ENCODE results near the gene ZNF785. TPM values are rescaled to one million over a fixed set of nuclear protein-coding genes. Genes with fewer than 3 reads are reported as not detected.

ZNF785 gene
- polyA plus RNA-seq, 3 donors: 0.67 to 9.0 (median 1.1) TPM

DNA sequence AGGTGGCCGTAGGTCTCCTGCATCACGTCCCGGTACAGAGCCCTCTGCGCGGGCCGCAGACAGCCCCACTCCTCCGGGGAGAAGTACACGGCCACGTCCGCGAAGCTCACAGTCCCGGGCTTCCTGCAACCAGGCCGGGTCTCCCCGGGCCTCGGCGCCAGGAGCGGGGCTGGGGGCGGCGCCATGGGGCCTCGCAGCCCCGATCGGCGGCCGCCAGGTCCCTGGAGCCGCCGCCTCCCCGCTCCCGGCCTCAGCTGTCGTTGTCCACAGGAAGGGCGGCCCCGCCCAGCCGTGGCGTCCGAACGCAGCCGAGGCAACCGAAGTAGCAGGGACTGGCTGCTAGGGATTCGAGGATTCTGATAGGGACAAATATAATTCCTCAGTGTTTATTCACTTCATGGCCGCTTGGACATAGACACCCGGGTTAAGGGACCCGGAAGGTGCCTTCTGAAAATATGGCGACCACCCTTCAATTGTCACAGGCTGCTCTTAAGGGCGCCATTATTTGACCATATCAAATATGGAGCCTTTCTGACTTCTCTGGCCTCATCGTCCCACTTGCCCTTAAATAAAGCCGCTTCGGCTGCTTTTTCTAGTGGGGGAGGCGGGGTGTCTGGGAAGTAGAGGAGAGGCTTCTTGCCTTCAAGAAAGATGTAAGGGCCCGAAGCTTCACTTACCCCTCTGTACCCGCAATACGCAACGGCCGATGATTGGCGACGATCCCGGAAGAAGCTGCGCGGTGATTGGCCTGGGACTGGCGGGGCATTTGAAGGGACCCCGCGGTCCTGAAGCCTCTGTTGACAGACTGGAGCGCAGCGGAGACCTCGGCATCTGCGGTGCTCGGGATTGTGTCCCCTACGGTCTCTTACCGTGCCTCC is 13.8 kb downstream of the ZNF785 start, which contains the start of gene ZNF688:
TSS of gene ZNF688 (minus strand) at position 270 of the 878 bp plus-strand sequence. CDS start at position 185, 85 bp downstream.
- H3K4me3 ChIP-seq (replicated peaks in 1 of 3; ENCODE audit: low read depth in 2 of 3, low read length in 3 of 3): peak within 1 kb of the TSS; percentile 81 to 87 (median 87)
- under 1% methylated on average over 61 of the region's 67 CpGs for WGBS (ENCODE audit: insufficient coverage)
- Mint-ChIP-seq H3K9me3 (no peaks in the 10 kb centered on the region), H3K4me1 (peaks cover 53% of the 10 kb centered on the region), H3K4me3 (peak within 1 kb of the TSS; percentile 81 to 91), H3K36me3 (no peaks in the 10 kb centered on the region), H3K27me3 (ENCODE audit: low read depth in 3 of 3) (peaks cover 0 to 2% (median 1%) of the 10 kb centered on the region in 3 donors), H3K27ac (peak within 1 kb of the TSS; percentile 91 to 98 (median 96))
- peak within 1 kb of the TSS; percentile 97 for H3K4me2 ChIP-seq (replicated peaks; ENCODE audit: extremely low read depth, low read length, poor library complexity, severe bottlenecking)
- peaks cover 0 to under 1% of the 10 kb centered on the region in 2 donors for H3K36me3 ChIP-seq (replicated peaks in 1 of 2; ENCODE audit: control insufficient read depth in 1 of 2, insufficient read depth in 2 of 2, low read length in 2 of 2)
- H2AFZ ChIP-seq (ENCODE audit: insufficient read depth, low read depth, low read length, poor library complexity, severe bottlenecking): peak within 1 kb of the TSS; percentile 89
- intact Hi-C loops (cut with micrococcal nuclease): loop anchor here (1.0 to 5.0 kb wide), 5 partner anchors 13 to 86 kb away; partner anchors contain the start of genes FBRS (in 1 of the 2) and ZNF764 (in 1 of the 2)
- TF ChIP-seq, protein P1, sequence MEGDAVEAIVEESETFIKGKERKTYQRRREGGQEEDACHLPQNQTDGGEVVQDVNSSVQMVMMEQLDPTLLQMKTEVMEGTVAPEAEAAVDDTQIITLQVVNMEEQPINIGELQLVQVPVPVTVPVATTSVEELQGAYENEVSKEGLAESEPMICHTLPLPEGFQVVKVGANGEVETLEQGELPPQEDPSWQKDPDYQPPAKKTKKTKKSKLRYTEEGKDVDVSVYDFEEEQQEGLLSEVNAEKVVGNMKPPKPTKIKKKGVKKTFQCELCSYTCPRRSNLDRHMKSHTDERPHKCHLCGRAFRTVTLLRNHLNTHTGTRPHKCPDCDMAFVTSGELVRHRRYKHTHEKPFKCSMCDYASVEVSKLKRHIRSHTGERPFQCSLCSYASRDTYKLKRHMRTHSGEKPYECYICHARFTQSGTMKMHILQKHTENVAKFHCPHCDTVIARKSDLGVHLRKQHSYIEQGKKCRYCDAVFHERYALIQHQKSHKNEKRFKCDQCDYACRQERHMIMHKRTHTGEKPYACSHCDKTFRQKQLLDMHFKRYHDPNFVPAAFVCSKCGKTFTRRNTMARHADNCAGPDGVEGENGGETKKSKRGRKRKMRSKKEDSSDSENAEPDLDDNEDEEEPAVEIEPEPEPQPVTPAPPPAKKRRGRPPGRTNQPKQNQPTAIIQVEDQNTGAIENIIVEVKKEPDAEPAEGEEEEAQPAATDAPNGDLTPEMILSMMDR (IDR thresholded peaks at IDR 0.05): no peak
- no peaks in the 10 kb centered on the region for H3K9me3 ChIP-seq (replicated peaks in 1 of 2; ENCODE audit: control insufficient read depth in 1 of 2, insufficient read depth in 1 of 2, low read length in 2 of 2)
- DNase-seq: peak; percentile 95 to 97 (median 96)
- no peaks in the 10 kb centered on the region for H3K27me3 ChIP-seq (ENCODE audit: control insufficient read depth in 2 of 2, insufficient read depth in 2 of 2, low read length in 2 of 2)
- H3K9ac ChIP-seq (ENCODE audit: insufficient read depth, low read length, poor library complexity, severe bottlenecking): peak within 1 kb of the TSS; percentile 86
- H3K4me1 ChIP-seq (ENCODE audit: control insufficient read depth in 1 of 2, insufficient read depth in 2 of 2, low read length in 2 of 2): peaks cover 48 to 66% of the 10 kb centered on the region in 2 donors
- peaks cover 17% of the 10 kb centered on the region for H3K79me2 ChIP-seq (ENCODE audit: insufficient read depth, low read length)
- no peaks in the 10 kb centered on the region for H4K20me1 ChIP-seq (ENCODE audit: insufficient read depth, low read length)
- H3K27ac ChIP-seq (ENCODE audit: low read depth in 1 of 2, low read length in 2 of 2): peak within 1 kb of the TSS; percentile 73 to 90

DNA sequence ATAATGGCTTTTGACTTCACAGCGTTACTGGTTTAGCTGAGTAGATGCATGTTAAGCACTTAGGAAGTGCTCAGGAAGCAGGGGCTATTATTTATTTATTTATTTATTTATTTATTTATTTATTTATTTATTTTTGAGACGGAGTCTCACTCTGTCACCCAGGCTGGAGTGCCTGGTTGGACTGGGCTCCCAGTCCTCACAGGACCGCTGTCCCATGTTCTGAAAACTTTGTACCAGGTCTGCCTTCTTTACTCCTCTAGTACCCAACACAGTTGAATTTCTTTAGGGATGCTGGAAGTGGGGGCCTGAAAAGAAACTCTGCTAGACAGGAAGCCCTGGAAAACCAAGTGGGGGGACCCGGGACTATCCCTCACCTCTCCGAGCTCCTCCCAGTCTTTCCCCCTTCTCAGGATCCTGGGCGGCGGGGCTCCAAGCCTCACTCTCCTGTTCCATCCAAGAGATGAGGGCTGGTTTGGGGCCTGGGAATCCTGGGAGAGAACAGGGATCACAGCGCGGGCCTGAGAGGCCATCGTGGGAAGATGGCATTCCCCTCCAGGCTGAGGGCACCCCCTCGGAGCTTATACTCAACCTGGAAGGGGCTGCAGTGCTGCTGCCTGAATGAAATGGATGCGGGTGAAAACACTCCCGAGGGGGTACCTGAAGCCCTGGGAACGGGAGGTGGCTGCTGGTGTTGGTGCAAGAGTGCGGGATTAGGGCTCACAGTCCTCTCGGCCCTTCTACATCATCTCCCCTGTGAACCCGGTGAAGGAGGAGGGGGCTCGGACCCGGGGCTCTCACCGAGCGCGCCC is 14.7 kb downstream of the ZNF785 start:
- no peaks in the 10 kb centered on the region for H3K9me3 Mint-ChIP-seq
- Histone ChIP-seq H3K36me3 (replicated peaks in 1 of 2; ENCODE audit: control insufficient read depth in 1 of 2, insufficient read depth in 2 of 2, low read length in 2 of 2) (no peaks in the 10 kb centered on the region), H3K9me3 (replicated peaks in 1 of 2; ENCODE audit: control insufficient read depth in 1 of 2, insufficient read depth in 1 of 2, low read length in 2 of 2) (no peaks in the 10 kb centered on the region), H3K4me1 (ENCODE audit: control insufficient read depth in 1 of 2, insufficient read depth in 2 of 2, low read length in 2 of 2) (peaks cover 48 to 64% of the 10 kb centered on the region in 2 donors), H3K4me2 (replicated peaks; ENCODE audit: extremely low read depth, low read length, poor library complexity, severe bottlenecking) (peak overlapping the region; percentile 97), H3K4me3 (replicated peaks in 1 of 3; ENCODE audit: low read depth in 2 of 3, low read length in 3 of 3) (peak overlapping the region; percentile 81 to 87 (median 87)), H2AFZ (ENCODE audit: insufficient read depth, low read depth, low read length, poor library complexity, severe bottlenecking) (peak overlapping the region; percentile 89), H3K27me3 (ENCODE audit: control insufficient read depth in 2 of 2, insufficient read depth in 2 of 2, low read length in 2 of 2) (no peaks in the 10 kb centered on the region), H3K9ac (ENCODE audit: insufficient read depth, low read length, poor library complexity, severe bottlenecking) (peak overlapping the region; percentile 86), H3K27ac (ENCODE audit: low read depth in 1 of 2, low read length in 2 of 2) (peak overlapping the region; percentile 73 to 90), H4K20me1 (ENCODE audit: insufficient read depth, low read length) (no peaks in the 10 kb centered on the region), H3K79me2 (ENCODE audit: insufficient read depth, low read length) (peaks cover 17% of the 10 kb centered on the region)
- H3K4me1 Mint-ChIP-seq: peaks cover 51% of the 10 kb centered on the region
- DNase-seq: no peak
- intact Hi-C loops (cut with micrococcal nuclease): loop anchor here (5.0 kb wide), 2 partner anchors 34 to 86 kb away; partner anchors contain the start of gene FBRS (in 1 of the 2)
- H3K27ac Mint-ChIP-seq: peak overlapping the region; percentile 70 to 91 (median 88)
- peaks cover 1 to 2% (median 2%) of the 10 kb centered on the region in 3 donors for H3K27me3 Mint-ChIP-seq (ENCODE audit: low read depth in 3 of 3)
- WGBS (ENCODE audit: insufficient coverage): 2% methylated on average over 7 of the region's 22 CpGs
- TF ChIP-seq, protein P1 (IDR thresholded peaks at IDR 0.05): no peak
- H3K4me3 Mint-ChIP-seq: peak overlapping the region; percentile 81 to 91
- no peaks in the 10 kb centered on the region for H3K36me3 Mint-ChIP-seq

Measured in CD14-positive monocyte (primary cell).